Measurements from ENCODE around the gene KCNJ12.

- TF ChIP-seq CTCF (IDR thresholded peaks at IDR 0.05): no peak
- TF ChIP-seq EZH2 (IDR thresholded peaks at IDR 0.05): no peak
Measured at GRCh38 chr17:21357696-21358656, 18.2 kb upstream of the KCNJ12 start.
